B cell (primary cell): ENCODE data around the gene SLC25A43. TPM values are rescaled to one million over a fixed set of nuclear protein-coding genes. Genes with fewer than 3 reads are reported as not detected.
A peak's percentile ranks its signal among the peaks of the same experiment; 100 is the strongest.

Experiments used
- ATAC-seq: fragments of 200-7000 bp; cut with Tn5 transposase; one replicate; pipeline ENCODE4 v1.10.0; 2021; ENCODE audit warnings: low read depth, mild to moderate bottlenecking, moderate number of reproducible peaks, moderate library complexity
- CTCF ChIA-PET: fragments of 350-600 bp; sonication (Branson Sonifier 250); formaldehyde crosslinking; loops from one replicate; lab custom pipeline; 2021; ENCODE audit warnings: antibody characterized with exemption, inconsistent platforms; lab: Charles Lee
- POLR2A ChIA-PET: fragments of 350-600 bp; sonication (Branson Sonifier 250); formaldehyde crosslinking; loops from one replicate; lab custom pipeline; 2021; ENCODE audit warnings: antibody characterized with exemption; lab: Charles Lee
- DNase-seq: peaks from one replicate; pipeline ENCODE4 v3.0.0; 2013
- H2AFZ ChIP-seq: 2 replicates; pipeline ENCODE4 v1.6.1; 2012; ENCODE audit warnings: mild to moderate bottlenecking, low read depth, low read length; ENCODE audit not compliant: insufficient read depth, poor library complexity, severe bottlenecking
- H3K27ac ChIP-seq, 2 donors: 1 replicate in 1 of 2; 2 replicates in 1 of 2; pipeline ENCODE4 v1.5.1; 2012 to 2013; ENCODE audit warnings: low read length in 2 of 2, mild to moderate bottlenecking in 2 of 2, moderate library complexity in 1 of 2
- H3K27me3 ChIP-seq, 4 experiments: fragments of 200-600 bp in 1 of 4; sonication (generic) in 1 of 4; replicated peaks in 1 of 4; 1 replicate in 2 of 4; 2 replicates in 2 of 4; pipeline versions ENCODE4 v1.6.1 to v1.7.0; 2013 to 2016; ENCODE audit warnings: low read length in 3 of 4, mild to moderate bottlenecking in 2 of 4, mixed read lengths in 1 of 4, moderate library complexity in 1 of 4; ENCODE audit not compliant: insufficient read depth in 4 of 4, control insufficient read depth in 3 of 4; ENCODE audit errors: control extremely low read depth in 1 of 4
- H3K36me3 ChIP-seq, 2 experiments: replicated peaks in 1 of 2; 1 replicate in 1 of 2; 2 replicates in 1 of 2; pipeline versions ENCODE4 v1.6.1 to v1.7.1; 2013; ENCODE audit warnings: low read length in 1 of 2; ENCODE audit not compliant: insufficient read depth in 2 of 2, control insufficient read depth in 1 of 2; ENCODE audit errors: control extremely low read depth in 1 of 2, extremely low read depth in 1 of 2
- H3K4me1 ChIP-seq, 2 donors: fragments of 200-600 bp in 1 of 2; sonication (generic) in 1 of 2; 1 replicate in 1 of 2; 2 replicates in 1 of 2; pipeline versions ENCODE4 v1.5.1 to v1.6.1; 2013 to 2017; ENCODE audit warnings: low read length in 2 of 2; ENCODE audit not compliant: control insufficient read depth in 2 of 2, insufficient read depth in 2 of 2
- H3K4me2 ChIP-seq: replicated peaks from 2 replicates; pipeline ENCODE3; 2012; ENCODE audit warnings: mild to moderate bottlenecking, low read depth, low read length; ENCODE audit not compliant: poor library complexity, severe bottlenecking
- H3K4me3 ChIP-seq, 5 experiments: fragments of 200-600 bp in 1 of 5; sonication (generic) in 1 of 5; 1 replicate in 3 of 5; 2 replicates in 2 of 5; pipeline versions ENCODE4 v1.5.1 to v1.7.0; 2011 to 2016; ENCODE audit warnings: low read length in 4 of 5, mild to moderate bottlenecking in 4 of 5, low read depth in 2 of 5, control low read depth in 1 of 5, moderate library complexity in 1 of 5; ENCODE audit not compliant: insufficient read depth in 1 of 5; ENCODE audit errors: control extremely low read depth in 1 of 5, extremely low read depth in 1 of 5
- H3K79me2 ChIP-seq: fragments of 200-600 bp; sonication (generic); one replicate; pipeline ENCODE4 v1.6.0; 2016; ENCODE audit warnings: low read length; ENCODE audit not compliant: control insufficient read depth, insufficient read depth
- H3K9ac ChIP-seq: fragments of 200-600 bp; sonication (generic); 2 replicates; pipeline ENCODE4 v1.6.1; 2017; ENCODE audit warnings: mild to moderate bottlenecking, low read length, moderate library complexity
- H3K9me3 ChIP-seq, 3 donors: one replicate each; pipeline versions ENCODE4 v1.6.1 to v1.7.1; 2013; ENCODE audit warnings: low read length in 2 of 3; ENCODE audit not compliant: control insufficient read depth in 2 of 3, insufficient read depth in 1 of 3; ENCODE audit errors: control extremely low read depth in 1 of 3
- H4K20me1 ChIP-seq: 2 replicates; pipeline ENCODE4 v1.6.0; 2012; ENCODE audit warnings: mild to moderate bottlenecking, low read length; ENCODE audit not compliant: insufficient read depth, control insufficient read depth, poor library complexity, severe bottlenecking
- H3K27ac Mint-ChIP-seq: one replicate; pipeline ENCODE4 v1.8.0; 2021; ENCODE audit warnings: mixed read lengths
- H3K27me3 Mint-ChIP-seq: one replicate; pipeline ENCODE4 v1.8.0; 2021; ENCODE audit warnings: mixed read lengths
- H3K4me1 Mint-ChIP-seq: one replicate; pipeline ENCODE4 v1.8.0; 2021; ENCODE audit warnings: mixed read lengths
- H3K4me3 Mint-ChIP-seq: one replicate; pipeline ENCODE4 v1.8.0; 2021; ENCODE audit warnings: mixed read lengths
- H3K9me3 Mint-ChIP-seq: one replicate; pipeline ENCODE4 v1.8.0; 2022; ENCODE audit warnings: mixed read lengths; ENCODE audit not compliant: insufficient read depth
- EZH2 ChIP-seq: IDR thresholded peaks from 2 replicates; pipeline ENCODE4 v1.6.1; 2012; ENCODE audit warnings: borderline replicate concordance, low read depth, mild to moderate bottlenecking, moderate library complexity, low read length; ENCODE audit not compliant: insufficient read depth, poor library complexity, severe bottlenecking
- WGBS: methylation state at CpG from one replicate; pipeline ENCODE4 v1.1.5; 2013; ENCODE audit warnings: missing lambda C conversion rate; ENCODE audit not compliant: insufficient coverage; 5-methylcytosine and 5-hydroxymethylcytosine counted together
- intact Hi-C: fragments of 100-400 bp; cut with micrococcal nuclease; formaldehyde crosslinking; loops from one replicate; pipeline ENCODE4 v1.10.0; 2022
- polyA plus RNA-seq: library from polyadenylated mRNA; depleted of rRNA; stranded (reverse); fragments of >200 nt; gene quantifications from 2 replicates; pipeline ENCODE4 v1.2.3, GENCODE V29; 2012
- total RNA-seq, 2 donors: library from RNA; stranded (reverse); fragments of 120-200 nt in 1 of 2; gene quantifications; 1 replicate in 1 of 2; 2 replicates in 1 of 2; pipeline versions ENCODE4 v1.2.3 to v1.2.4, GENCODE V29; 2013 to 2022
- TF ChIP-seq, protein P1 (sequence below): fragments of 200-600 bp; IDR thresholded peaks from one replicate; pipeline ENCODE4 v1.8.0; 2022; ENCODE audit warnings: antibody characterized with exemption, mild to moderate bottlenecking

Gene SLC25A43
- total and polyA plus RNA-seq, 2 donors (not counting 1 experiment from before 2014, with no cell fraction given): 9.1 to 11.2 TPM

DNA sequence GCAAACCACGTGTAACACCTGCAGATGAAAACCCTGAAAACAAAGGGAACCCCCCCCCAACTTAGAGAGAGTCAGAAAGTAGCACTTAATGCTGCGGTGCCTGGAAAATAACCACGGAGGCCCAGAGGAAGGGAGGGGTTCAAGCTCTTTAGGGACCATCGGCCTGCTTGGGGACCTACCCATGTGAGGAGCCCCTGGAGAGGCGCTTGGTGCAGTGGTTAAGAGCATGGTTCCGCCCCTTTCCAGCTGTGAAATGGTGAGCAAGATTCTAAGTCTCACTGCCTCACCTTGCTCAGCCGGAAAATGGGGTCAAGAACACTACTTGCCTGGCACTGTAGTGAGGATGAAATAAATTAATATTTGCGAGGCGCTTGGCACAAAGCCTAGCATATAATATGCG is 82.9 kb downstream of the SLC25A43 start:
- peak overlapping the region; percentile 88 for H3K4me3 Mint-ChIP-seq
- intact Hi-C loops: loop anchor here (2.0 kb wide), 1 partner anchor 13 kb away; the partner anchor contains the start of gene SLC25A5

More for the DNA sequence above, 82.9 kb downstream of the SLC25A43 start:
- H3K9ac ChIP-seq: peak overlapping the region; percentile 59
- H3K4me1 Mint-ChIP-seq: peaks cover 7% of the 10 kb centered on the region
- peak overlapping the region in 1 of 2 donors; percentile 15 for H3K27ac ChIP-seq
- no peaks in the 10 kb centered on the region for H3K9me3 ChIP-seq
- peaks cover 5 to 13% of the 10 kb centered on the region in 2 donors for H3K4me1 ChIP-seq
- no peak for DNase-seq
- POLR2A ChIA-PET: interaction anchor here (1.0 kb wide), 1 partner anchor 14 kb away, joined by 3 read pairs; the partner anchor contains the start of gene SLC25A5
- H3K4me3 ChIP-seq: peak overlapping the region in 4 of 5 experiments; percentile 48 to 60 (median 55)
- 28% methylated on average over 2 of the region's 10 CpGs for WGBS
- CTCF ChIA-PET: interaction anchor here (0.7 to 2.6 kb wide), 9 partner anchors 9 to 309 kb away, joined by 3 to 24 read pairs (median 4); partner anchors contain the start of genes RPL39 and SLC25A5
- peak overlapping the region; percentile 83 for H2AFZ ChIP-seq
- ATAC-seq: no peak
- no peaks in the 10 kb centered on the region for H3K9me3 Mint-ChIP-seq
- H3K79me2 ChIP-seq: no peaks in the 10 kb centered on the region
- no peak for TF ChIP-seq EZH2
- TF ChIP-seq, protein P1, sequence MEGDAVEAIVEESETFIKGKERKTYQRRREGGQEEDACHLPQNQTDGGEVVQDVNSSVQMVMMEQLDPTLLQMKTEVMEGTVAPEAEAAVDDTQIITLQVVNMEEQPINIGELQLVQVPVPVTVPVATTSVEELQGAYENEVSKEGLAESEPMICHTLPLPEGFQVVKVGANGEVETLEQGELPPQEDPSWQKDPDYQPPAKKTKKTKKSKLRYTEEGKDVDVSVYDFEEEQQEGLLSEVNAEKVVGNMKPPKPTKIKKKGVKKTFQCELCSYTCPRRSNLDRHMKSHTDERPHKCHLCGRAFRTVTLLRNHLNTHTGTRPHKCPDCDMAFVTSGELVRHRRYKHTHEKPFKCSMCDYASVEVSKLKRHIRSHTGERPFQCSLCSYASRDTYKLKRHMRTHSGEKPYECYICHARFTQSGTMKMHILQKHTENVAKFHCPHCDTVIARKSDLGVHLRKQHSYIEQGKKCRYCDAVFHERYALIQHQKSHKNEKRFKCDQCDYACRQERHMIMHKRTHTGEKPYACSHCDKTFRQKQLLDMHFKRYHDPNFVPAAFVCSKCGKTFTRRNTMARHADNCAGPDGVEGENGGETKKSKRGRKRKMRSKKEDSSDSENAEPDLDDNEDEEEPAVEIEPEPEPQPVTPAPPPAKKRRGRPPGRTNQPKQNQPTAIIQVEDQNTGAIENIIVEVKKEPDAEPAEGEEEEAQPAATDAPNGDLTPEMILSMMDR: no peak
- peak overlapping the region; percentile 80 for H3K27ac Mint-ChIP-seq
- peak overlapping the region; percentile 79 for H3K4me2 ChIP-seq
- H4K20me1 ChIP-seq: no peaks in the 10 kb centered on the region
- no peaks in the 10 kb centered on the region for H3K36me3 ChIP-seq
- no peaks in the 10 kb centered on the region for H3K27me3 Mint-ChIP-seq
- H3K27me3 ChIP-seq: no peaks in the 10 kb centered on the region
